GM12874 (cell line): Measurements from ENCODE around the gene PIAS4.

ENCODE experiments used
- TF ChIP-seq, protein P1 (sequence below): IDR thresholded peaks from 2 replicates; pipeline ENCODE4 v1.5.1; 2011; ENCODE audit warnings: low read depth, mild to moderate bottlenecking, control low read depth, low read length, moderate library complexity; ENCODE audit not compliant: insufficient read depth

Gene PIAS4

DNA sequence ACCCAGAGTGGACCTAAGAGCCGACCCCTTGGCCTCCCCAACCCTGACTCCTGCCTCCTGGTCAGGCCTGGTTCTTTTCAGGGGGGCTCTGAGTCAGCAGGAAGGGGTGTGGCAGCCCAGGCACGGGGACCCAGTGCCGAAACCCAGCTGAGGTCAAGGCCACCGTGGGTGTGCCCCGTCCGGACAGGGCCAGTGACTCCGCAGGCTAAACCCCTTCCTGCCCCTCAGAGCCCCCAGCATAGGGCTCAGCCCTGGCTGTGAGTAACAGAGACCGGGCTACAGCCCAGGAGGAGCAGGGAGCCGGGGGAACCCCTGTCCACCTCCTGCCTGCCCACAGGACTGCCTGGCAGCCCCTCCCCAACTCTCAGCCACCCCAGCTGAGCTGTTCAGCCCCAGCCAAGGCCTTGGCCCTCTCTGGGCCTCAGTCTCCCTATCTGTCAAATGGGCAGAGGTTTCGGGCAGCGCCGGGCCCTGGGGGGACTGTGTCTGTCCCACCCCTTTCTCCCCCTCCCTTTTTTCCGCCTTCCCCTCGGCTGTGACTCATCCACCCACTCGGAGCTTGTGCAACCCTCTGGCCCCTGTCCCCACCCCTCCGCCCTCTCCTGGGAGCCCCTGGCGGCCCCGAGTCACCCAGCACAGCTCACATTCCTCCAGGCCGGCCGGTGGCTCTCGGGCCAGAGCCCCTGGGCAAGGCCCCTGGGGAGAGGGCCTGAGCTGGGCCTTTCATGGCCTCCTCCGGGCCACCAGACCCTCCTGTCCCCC, 50.6 kb downstream of the PIAS4 start:
- TF ChIP-seq, protein P1, sequence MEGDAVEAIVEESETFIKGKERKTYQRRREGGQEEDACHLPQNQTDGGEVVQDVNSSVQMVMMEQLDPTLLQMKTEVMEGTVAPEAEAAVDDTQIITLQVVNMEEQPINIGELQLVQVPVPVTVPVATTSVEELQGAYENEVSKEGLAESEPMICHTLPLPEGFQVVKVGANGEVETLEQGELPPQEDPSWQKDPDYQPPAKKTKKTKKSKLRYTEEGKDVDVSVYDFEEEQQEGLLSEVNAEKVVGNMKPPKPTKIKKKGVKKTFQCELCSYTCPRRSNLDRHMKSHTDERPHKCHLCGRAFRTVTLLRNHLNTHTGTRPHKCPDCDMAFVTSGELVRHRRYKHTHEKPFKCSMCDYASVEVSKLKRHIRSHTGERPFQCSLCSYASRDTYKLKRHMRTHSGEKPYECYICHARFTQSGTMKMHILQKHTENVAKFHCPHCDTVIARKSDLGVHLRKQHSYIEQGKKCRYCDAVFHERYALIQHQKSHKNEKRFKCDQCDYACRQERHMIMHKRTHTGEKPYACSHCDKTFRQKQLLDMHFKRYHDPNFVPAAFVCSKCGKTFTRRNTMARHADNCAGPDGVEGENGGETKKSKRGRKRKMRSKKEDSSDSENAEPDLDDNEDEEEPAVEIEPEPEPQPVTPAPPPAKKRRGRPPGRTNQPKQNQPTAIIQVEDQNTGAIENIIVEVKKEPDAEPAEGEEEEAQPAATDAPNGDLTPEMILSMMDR, result no peak

DNA sequence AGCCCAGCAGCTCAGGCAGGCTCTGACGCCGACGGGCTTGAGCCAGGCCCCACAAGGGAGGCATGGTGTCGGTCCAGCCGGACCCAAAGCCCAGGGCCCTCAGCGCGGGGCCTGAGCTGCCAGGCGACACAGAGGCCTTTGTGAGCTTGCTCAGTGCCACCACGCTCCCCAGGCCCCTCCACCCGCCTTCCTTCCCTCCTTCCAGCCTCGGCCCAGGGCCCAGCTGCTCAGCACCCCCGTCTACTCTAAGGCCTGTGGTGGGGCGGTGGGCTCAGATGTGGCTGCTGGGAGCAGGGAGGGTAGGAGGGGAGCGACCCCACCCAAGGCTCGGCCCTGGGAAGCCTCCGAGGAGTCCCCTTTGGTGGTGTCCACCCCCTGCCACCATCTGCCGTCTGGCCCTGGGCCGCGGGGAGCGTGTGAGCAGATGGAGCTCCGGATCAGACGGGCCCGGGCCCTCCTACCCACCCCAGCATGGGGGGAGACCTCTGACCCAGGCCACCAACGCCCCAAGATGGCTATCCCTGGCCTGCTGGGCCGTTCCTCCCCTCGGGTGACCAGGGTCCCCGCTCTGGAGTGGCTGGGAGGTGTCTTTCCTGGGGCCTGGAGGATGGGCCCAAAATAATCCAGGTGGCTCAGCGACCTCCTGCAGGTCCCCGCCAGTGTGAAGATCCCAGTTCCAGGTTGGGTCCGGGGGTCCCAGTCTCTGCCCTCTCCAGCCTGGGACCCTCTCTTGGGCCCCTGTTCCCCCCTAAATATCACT, 51.3 kb downstream of the PIAS4 start:
- TF ChIP-seq, protein P1, result no peak

DNA sequence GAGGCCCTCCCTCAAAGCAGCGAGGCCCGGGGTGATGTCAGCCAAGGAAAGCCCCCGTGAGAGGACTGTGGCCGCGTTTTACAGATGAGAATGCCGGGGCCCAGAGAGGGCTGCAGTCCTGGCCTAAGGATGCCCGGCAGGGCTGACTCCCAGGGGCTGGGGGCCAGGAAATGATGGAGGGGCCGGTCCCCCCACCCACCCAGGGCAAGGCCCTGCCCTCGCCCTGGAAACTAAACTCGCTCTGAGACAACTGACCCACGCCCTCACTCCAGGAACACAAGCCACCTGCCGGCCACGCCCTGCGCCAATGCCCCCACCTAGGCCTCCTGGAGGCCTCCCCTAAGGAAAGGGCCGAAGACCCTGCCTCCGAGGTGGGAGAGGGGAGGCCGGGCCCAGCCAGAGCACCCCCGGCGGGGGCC, 51.9 kb downstream of the PIAS4 start:
- TF ChIP-seq, protein P1, result no peak

DNA sequence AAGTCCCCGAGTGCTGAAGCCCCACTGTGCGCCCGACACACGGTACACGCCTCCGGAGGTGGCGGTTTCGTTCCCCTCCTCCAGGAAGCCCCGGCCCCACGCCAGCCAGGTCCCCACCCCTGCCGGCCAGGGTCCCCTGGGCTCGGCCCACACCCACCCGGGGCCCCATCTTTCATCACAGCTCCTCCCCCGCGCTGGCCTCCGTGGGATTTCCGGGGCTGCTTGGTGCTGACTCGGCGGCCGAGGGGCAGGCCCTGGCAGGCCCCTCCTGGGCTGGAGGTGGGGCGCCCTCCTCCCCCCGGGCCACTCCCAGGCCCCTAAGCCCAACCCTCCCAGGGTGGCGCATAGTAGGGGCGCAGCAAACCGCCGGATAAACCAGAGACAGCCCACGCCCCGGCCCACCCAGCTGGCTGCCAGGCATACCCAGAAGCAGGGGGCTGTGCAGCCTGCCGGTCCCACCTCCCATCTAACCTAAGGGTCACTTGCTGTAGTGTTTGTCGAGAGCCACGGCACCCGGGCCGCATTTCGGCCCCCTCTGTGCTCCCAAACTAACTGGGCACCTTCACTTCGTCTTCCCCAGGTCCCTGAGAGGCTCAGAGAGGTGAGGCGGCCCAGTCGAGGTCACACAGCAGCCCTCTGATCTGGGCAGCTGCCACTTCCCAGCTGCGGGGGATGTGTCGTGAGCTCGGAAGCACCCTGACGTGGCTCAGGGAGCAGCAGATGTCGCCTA, 52.5 kb downstream of the PIAS4 start:
- TF ChIP-seq, protein P1, result no peak

DNA sequence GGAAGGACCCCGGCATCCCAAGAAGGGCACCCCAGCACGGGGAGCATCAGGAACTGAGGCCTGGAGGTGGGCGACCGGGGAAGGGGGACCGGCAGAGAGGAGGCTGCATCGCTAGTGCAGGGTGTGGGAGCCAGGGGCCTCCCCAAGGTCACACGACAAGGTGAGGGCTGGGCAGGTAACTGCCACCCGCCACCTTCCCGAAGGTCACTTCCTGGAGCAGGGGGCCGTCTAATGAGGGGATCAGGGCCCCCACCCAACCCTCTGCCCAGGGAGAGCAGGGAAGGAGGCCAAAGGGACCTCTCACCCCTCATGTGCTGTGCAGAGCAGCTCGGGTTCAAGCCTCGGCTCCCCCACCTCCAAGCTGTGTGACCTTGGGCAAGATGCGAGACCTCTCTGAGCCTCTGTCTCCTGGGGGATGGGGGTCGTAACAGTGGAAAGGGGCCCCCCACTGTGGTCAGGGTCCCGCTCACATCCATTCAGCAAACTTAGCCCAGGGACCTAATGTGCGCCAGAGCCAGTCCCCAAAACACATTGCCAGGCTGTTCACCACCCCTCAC, 53.2 kb downstream of the PIAS4 start:
- TF ChIP-seq, protein P1, result no peak

DNA sequence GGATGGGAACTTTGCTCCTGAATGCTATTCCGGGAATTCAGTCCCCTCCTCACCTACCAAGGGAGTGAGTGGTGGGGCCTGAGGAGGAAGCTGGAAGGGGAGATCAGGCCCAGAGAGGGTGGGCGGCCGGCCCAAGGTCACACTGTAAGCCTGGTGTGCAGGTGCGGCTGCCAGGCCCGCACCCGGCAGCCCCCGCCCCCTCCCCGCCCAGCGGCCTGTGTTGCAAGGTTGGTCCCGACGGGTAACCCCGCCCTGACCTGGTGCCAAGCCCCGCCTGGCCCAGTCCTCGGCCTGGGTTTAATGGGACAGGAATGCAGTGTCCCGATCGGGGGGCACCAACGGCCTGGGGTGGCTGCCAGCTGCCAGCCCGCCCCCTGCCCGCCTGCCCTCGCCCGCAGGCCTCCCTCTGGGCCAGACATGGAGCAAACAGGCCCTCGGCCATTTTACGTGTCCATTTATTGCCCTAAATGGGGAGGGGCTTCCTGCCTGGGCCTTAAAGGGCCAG, 53.7 kb downstream of the PIAS4 start:
- TF ChIP-seq, protein P1, result no peak
